NCI-H526 (cell line): ENCODE measurements around the gene F12.
"Not testable (repeated sequence)": the region's sequence is repeated elsewhere in the genome, so short reads cannot be mapped to it uniquely, and the experiment has no call there.

Experiments
- DNase-seq, 2 experiments: peaks; one replicate each; lab custom pipeline; 2025; lab: John Stamatoyannopoulos, UW

Gene F12

GRCh38 chr5:177387405-177387804, 22.0 kb downstream of the F12 start:
- peak in 1 of 2 experiments; percentile 24 for DNase-seq

DNA sequence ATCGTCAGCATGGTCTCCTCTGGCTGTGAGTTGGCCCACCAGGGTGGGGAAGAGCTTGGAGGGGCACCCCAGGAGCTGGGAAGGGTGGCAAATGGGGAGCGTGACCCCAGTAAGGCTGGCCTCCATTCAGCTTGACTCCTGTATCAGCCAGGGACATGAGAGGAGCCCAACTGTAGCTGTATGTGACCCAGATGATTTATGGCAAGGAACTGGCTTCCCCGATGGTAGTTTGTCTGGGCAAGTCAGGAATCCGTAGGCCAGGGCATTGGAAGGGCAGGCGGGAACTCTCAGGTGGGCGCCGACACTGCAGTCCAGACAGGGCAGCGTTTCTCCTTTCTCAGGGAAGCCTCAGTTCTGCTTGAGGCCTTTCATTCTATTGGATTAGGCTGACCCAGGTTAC, 22.8 kb downstream of the F12 start:
- no peak for DNase-seq

- DNase-seq, result no peak
Observed at GRCh38 chr5:177385720-177386119, 23.6 kb downstream of the F12 start.

DNA sequence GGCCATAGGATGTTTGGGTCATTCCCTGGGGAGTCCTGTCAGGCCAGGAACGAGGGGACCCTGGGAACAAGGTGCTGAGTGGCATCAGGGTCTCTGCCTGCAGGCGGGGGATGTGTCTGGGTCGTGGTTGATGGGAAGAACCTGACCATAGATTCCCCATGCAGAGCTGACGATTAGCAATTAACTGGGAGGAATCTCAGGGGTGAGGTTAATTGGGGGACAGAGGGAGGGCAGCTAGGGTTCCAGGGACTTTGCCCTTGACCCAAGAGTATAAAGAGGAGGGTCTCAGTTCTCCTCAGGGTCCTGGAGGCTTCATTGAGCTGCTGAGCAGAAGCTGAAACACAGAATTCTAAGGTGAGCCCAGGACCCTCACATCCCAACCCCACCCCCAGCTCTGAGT, 25.2 kb downstream of the F12 start, which contains the start of gene SLC34A1:
Gene SLC34A1, plus strand, starts transcription at position 301 of the 400 bp plus-strand sequence. CDS start 1,308 bp downstream, outside the sequence.
- no peak for DNase-seq

- DNase-seq, result no peak
Observed at GRCh38 chr5:177383181-177383580, 26.2 kb downstream of the F12 start.

DNA sequence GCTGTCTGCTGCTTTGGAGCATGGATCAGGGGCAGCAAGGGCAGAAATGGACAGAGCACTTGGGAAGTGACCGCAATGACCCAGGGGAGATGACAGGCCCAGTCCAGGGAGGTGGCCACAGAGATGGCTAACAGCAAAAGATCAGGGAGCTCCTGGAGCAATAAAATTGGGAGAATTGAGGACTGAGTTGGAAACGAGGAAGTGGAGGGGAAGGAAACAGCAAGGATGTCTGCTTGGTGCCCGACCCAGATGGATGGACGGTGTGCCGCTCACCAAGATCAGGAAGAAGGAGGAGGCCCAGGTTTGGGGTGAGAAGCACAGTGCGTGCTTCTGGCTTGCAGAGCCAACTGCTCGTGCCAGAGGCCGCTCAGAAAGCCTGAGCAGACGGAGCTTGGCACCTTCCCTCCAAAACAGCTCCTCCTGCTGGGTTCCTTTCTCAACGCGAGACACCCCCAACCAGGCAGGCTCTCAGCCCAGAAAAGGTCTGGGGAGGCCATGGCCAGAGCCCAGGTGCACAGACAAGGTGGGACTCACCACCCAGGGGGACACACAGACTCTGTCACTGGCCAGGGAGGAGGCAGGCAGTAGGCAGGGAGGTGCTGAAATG, 26.8 kb downstream of the F12 start:
- DNase-seq, result no peak

DNA sequence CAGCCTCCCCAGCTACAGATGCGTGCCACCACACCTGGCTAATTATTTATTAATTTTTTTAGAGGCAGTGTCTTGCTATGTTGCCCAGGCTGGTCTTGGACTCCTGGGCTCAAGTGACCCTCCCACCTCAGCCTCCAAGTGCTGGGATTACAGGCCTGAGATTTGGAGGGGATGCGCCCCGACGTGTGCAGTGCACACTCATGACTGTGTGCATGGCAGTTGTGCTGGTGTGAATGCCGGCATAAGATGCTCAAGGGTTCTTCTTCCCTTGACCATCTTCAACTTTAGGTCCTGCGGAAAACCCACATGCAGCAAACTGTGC, 28.6 kb downstream of the F12 start:
- no peak for DNase-seq

DNA sequence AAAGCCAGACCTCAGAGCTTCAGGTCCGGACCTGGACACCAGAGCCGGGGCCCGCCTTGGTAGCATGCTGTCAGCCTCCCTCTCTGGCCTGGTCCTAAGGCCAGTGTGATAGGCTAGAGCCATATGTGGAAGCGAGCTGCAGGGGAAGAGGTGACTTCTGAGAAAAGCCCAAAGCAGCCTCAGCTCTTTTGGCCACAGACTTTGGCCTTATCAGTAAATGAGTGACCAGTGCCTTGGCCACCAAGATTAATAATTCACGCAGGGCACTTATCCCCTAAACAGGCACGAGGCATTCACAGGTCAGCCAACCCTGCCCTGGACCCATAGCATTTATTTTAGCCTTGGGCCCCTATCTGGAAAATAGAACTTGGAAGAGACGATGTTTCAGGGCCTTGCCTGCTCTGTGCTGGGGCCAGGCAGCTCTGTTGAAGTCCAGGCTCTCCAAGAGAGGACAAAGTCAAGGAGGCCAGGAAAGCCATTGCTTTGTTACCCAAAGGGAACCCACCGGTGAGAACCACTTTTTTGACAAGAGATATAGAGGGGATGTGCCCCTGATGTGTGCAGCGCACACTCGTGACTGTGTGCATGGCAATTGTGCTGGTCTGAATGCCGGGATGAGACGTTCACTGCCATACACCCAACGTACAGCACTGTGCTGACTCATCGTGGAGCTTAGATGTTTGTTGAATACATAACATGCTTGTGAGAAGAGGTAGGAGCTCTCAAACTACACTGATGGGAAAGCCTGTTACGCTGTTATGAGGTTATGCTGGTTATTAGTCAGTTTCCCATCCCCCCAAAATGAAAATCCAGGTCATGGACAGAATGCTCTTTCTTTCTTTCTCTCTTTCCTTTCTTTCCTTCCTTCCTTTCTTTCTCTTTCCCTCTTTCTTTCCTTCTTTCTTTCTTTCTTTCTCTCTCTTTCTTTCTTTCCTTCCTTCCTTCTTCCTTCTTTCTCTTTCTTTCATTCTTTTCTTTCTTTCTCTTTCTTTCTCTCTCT, 30.2 kb downstream of the F12 start:
- no peak for DNase-seq

- DNase-seq, result no peak
Observed at GRCh38 chr5:177377851-177378776, 31.2 kb downstream of the F12 start.

DNA sequence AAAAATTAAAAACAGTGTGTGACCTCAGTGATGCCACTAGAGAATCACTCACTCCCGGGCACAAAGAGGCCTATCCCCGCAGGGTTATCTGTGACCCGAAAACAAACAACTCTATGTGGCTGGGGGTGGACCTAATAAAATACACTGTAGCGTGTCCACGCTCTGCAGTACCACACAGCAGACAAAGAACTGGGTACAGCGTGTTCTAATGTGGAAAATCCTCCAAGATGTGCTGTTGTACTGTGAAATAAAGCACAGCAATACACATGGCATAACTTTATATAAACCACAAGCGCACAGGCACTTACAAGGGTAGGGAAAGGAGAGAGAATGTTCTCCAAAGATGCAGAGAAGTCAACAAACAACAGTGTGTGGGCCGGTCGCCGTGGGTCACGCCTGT, 33.3 kb downstream of the F12 start:
- DNase-seq, result no peak

- not testable (repeated sequence) for DNase-seq
Observed at GRCh38 chr5:177375516-177375915, 33.8 kb downstream of the F12 start.

GRCh38 chr5:177374211-177374610, 35.2 kb downstream of the F12 start:
- DNase-seq, result no peak

- no peak for DNase-seq
Observed at GRCh38 chr5:177373806-177374205, 35.6 kb downstream of the F12 start.

- no peak for DNase-seq
Observed at GRCh38 chr5:177372910-177373309, 36.5 kb downstream of the F12 start.

GRCh38 chr5:177372034-177372896, 37.1 kb downstream of the F12 start:
- no peak for DNase-seq

DNA sequence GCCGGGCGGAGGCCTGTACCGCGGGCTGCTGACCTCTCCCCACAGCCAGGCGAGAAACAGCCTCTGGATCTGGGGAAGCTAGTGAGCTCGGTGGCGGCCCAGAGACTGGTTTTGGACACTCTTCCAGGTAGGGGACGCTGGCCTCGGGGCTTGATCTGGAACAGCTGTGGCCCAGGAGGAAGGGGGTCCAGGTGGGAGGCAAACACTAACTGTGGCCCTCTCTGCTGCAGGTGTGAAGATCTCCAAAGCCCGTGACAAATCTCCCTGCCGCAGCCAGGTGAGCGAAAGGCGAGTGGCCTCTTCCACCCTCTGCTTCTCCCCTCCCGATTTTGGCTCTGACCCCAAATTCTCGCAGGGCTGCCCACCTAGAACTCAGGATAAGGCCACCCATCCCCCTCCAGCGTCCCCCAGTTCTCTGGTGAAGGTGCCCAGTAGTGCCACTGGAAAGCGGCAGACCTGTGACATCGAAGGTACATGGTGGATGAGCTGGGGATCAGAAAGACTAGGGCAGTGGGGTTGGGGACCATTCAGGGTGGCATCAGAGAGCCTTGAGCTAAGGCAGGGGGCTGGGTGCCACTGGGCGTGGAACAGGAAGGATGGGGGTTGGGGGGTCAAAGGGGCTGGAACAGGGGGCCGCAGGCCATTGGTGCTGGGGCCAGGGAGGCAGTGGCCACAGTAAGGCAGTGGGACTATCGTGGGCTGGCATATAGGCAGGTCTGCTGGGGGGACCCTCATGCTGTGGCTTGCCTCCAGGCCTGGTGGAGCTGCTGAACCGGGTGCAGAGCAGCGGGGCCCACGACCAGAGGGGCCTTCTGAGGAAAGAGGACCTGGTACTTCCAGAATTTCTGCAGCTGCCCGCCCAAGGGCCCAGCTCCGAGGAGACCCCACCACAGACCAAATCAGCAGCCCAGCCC, 38.0 kb downstream of the F12 start:
- DNase-seq, result no peak

GRCh38 chr5:177370488-177371119, 38.8 kb downstream of the F12 start:
- peak; percentile 66 to 88 for DNase-seq

GRCh38 chr5:177369645-177370440, 39.5 kb downstream of the F12 start:
- DNase-seq, result no peak
